ENCODE data around the gene PRTFDC1.

DNA sequence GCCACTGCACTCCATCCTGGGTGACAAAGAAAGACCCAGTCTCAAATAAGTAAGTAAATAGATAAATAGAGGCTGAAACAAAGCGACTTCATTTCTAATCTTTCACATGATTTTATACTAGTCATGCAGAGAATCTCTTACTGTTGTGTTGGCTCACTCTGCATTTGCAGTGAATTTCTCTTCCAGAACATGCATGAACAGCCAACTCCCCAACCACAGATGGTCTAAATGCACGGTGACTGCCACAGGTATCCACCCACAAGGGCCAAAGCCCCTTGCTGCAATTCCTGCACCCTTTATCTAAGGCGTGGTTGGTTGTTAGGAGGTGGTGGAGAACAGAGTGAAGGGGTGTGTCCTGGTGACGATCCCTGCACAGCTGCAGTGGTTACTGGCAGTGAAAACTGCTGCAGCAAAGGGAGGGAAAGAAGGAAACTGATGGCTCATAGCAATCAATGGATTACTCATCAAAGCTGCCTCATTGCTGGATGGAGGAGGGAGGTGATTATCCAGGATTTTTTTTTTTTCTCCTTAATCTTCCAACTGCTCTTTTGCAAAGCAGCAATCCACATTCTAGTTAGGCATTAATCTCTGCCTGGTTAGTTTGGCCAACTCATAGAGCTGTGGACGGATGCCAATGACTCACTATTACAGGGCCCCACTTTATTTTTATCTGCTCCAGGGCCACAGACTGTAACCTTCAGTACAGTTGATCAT lies 50.6 kb downstream of the PRTFDC1 start:
- TF ChIP-seq, protein P1, sequence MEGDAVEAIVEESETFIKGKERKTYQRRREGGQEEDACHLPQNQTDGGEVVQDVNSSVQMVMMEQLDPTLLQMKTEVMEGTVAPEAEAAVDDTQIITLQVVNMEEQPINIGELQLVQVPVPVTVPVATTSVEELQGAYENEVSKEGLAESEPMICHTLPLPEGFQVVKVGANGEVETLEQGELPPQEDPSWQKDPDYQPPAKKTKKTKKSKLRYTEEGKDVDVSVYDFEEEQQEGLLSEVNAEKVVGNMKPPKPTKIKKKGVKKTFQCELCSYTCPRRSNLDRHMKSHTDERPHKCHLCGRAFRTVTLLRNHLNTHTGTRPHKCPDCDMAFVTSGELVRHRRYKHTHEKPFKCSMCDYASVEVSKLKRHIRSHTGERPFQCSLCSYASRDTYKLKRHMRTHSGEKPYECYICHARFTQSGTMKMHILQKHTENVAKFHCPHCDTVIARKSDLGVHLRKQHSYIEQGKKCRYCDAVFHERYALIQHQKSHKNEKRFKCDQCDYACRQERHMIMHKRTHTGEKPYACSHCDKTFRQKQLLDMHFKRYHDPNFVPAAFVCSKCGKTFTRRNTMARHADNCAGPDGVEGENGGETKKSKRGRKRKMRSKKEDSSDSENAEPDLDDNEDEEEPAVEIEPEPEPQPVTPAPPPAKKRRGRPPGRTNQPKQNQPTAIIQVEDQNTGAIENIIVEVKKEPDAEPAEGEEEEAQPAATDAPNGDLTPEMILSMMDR (IDR thresholded peaks at IDR 0.05) = no peak
- TF ChIP-seq POLR2A (IDR thresholded peaks at IDR 0.05) = no peak
